SK-N-SH (cell line): ENCODE data around the gene ZC3H8. TPM values are rescaled to one million over a fixed set of nuclear protein-coding genes. Genes with fewer than 3 reads are reported as not detected.

ENCODE experiments used
- CTCF ChIA-PET: fragments of 300-600, 350-600 bp; formaldehyde crosslinking; extraction: SDS; loops from one replicate; lab custom pipeline; 2021; lab: Yijun Ruan, JAX
- POLR2A ChIA-PET: fragments of 350-600 bp; sonication (Branson Sonifier 250); formaldehyde crosslinking; extraction: SDS; loops from one replicate; lab custom pipeline; 2020; ENCODE audit warnings: antibody characterized with exemption, inconsistent platforms; lab: Yijun Ruan, JAX
- DNase-seq: peaks from one replicate; pipeline ENCODE4 v3.0.0; 2012
- H2AFZ ChIP-seq: fragments of 200-600 bp; sonication (generic); 2 replicates; pipeline ENCODE4 v1.8.1; 2016; ENCODE audit warnings: antibody characterized with exemption, mild to moderate bottlenecking, low read depth
- H3F3A ChIP-seq: fragments of 200-600 bp; sonication (generic); replicated peaks from 2 replicates; pipeline ENCODE3; 2016; ENCODE audit warnings: antibody characterized with exemption, mild to moderate bottlenecking; ENCODE audit not compliant: insufficient read depth
- H3K27ac ChIP-seq, 2 experiments: fragments of 200-500 bp in 1 of 2; fragments of 200-600 bp in 1 of 2; sonication (Bioruptor generic) in 1 of 2; sonication (generic), shearing (Covaris generic) in 1 of 2; 2 replicates each; pipeline versions ENCODE4 v1.5.1 to v1.6.1; 2014 to 2016; ENCODE audit warnings: low read depth in 2 of 2, inconsistent platforms in 1 of 2, low read length in 1 of 2, mild to moderate bottlenecking in 1 of 2, mixed read lengths in 1 of 2
- H3K27me3 ChIP-seq: fragments of 200-600 bp; sonication (generic), shearing (Covaris generic); 2 replicates; pipeline ENCODE4 v1.6.1; 2016; ENCODE audit warnings: mixed run types; ENCODE audit not compliant: insufficient read depth
- H3K36me3 ChIP-seq, 2 experiments: fragments of 200-500 bp in 1 of 2; fragments of 200-600 bp in 1 of 2; sonication (Bioruptor generic) in 1 of 2; sonication (generic) in 1 of 2; replicated peaks in 1 of 2; 2 replicates each; pipeline versions ENCODE3 to v1.5.1; 2014 to 2016; ENCODE audit warnings: low read length in 1 of 2, mild to moderate bottlenecking in 1 of 2; ENCODE audit not compliant: insufficient read depth in 2 of 2, control insufficient read depth in 1 of 2
- H3K4me1 ChIP-seq, 2 experiments: fragments of 200-500 bp in 1 of 2; fragments of 200-600 bp in 1 of 2; sonication (Bioruptor generic) in 1 of 2; sonication (generic), shearing (Covaris generic) in 1 of 2; 2 replicates each; pipeline versions ENCODE4 v1.5.1 to v1.6.1; 2014 to 2016; ENCODE audit warnings: low read depth in 1 of 2, low read length in 1 of 2, mixed run types in 1 of 2; ENCODE audit not compliant: insufficient read depth in 2 of 2, control insufficient read depth in 1 of 2
- H3K4me2 ChIP-seq: fragments of 200-600 bp; sonication (generic), shearing (Covaris generic); 2 replicates; pipeline ENCODE4 v1.6.1; 2017; ENCODE audit warnings: mixed run types
- H3K4me3 ChIP-seq, 2 experiments: fragments of 200-500 bp in 1 of 2; fragments of 200-600 bp in 1 of 2; sonication (Bioruptor generic) in 1 of 2; sonication (generic), shearing (Covaris generic) in 1 of 2; 2 replicates each; pipeline versions ENCODE4 v1.5.1 to v1.8.1; 2014 to 2016; ENCODE audit warnings: low read depth in 2 of 2, inconsistent platforms in 1 of 2, low read length in 1 of 2, mild to moderate bottlenecking in 1 of 2, mixed read lengths in 1 of 2, moderate library complexity in 1 of 2
- H3K79me2 ChIP-seq: fragments of 200-600 bp; sonication (generic); 2 replicates; pipeline ENCODE4 v1.8.1; 2017; ENCODE audit warnings: mild to moderate bottlenecking; ENCODE audit not compliant: insufficient read depth
- H3K9ac ChIP-seq: fragments of 200-600 bp; sonication (generic); 2 replicates; pipeline ENCODE4 v1.6.1; 2017; ENCODE audit warnings: mixed run types
- H3K9me2 ChIP-seq: fragments of 200-600 bp; sonication (generic); 2 replicates; pipeline ENCODE4 v1.6.1; 2017; ENCODE audit warnings: mixed run types
- H3K9me3 ChIP-seq: fragments of 200-600 bp; sonication (generic); 2 replicates; pipeline ENCODE4 v1.6.1; 2017; ENCODE audit warnings: mixed run types, mild to moderate bottlenecking, moderate library complexity
- H4K20me1 ChIP-seq: fragments of 200-600 bp; sonication (generic); 2 replicates; pipeline ENCODE4 v1.6.1; 2017; ENCODE audit warnings: mild to moderate bottlenecking, mixed run types; ENCODE audit not compliant: insufficient read depth
- CTCF ChIP-seq: fragments of 200-600 bp; sonication (generic); IDR thresholded peaks from 2 replicates; pipeline ENCODE4 v1.6.1; 2017; ENCODE audit warnings: antibody characterized with exemption, mild to moderate bottlenecking, moderate library complexity
- EZH2phosphoT487 ChIP-seq: fragments of 200-600 bp; sonication (generic); IDR thresholded peaks from 2 replicates; pipeline ENCODE4 v1.6.1; 2017; ENCODE audit warnings: low read depth, mixed run types, mild to moderate bottlenecking, antibody characterized with exemption, moderate library complexity, borderline replicate concordance
- FOXJ3 ChIP-seq: sonication (generic); formaldehyde crosslinking; IDR thresholded peaks from 2 replicates; pipeline ENCODE4 v1.5.1; 2020; ENCODE audit warnings: mild to moderate bottlenecking, missing genetic modification reagents
- FOXM1 ChIP-seq: IDR thresholded peaks from 2 replicates; pipeline ENCODE4 v1.4.0; 2012; ENCODE audit warnings: low read depth, mild to moderate bottlenecking
- JUND ChIP-seq: IDR thresholded peaks from 2 replicates; pipeline ENCODE4 v1.4.0; 2012
- MAX ChIP-seq: IDR thresholded peaks from 2 replicates; pipeline ENCODE4 v1.4.0; 2012; ENCODE audit warnings: low read depth
- MXI1 ChIP-seq: IDR thresholded peaks from 2 replicates; pipeline ENCODE4 v1.6.1; 2012; ENCODE audit warnings: mild to moderate bottlenecking, low read depth, low read length, improper control_type of control experiment
- RAD21 ChIP-seq: IDR thresholded peaks from 2 replicates; pipeline ENCODE4 v1.6.1; 2012; ENCODE audit warnings: mild to moderate bottlenecking, low read length
- RFX5 ChIP-seq: IDR thresholded peaks from 2 replicates; pipeline ENCODE4 v1.6.1; 2012; ENCODE audit warnings: mild to moderate bottlenecking, improper control_type of control experiment, low read length
- RXRA ChIP-seq: IDR thresholded peaks from 2 replicates; pipeline ENCODE4 v1.4.0; 2012; ENCODE audit warnings: low read depth, mild to moderate bottlenecking, borderline replicate concordance
- SIN3A ChIP-seq: IDR thresholded peaks from 2 replicates; pipeline ENCODE4 v1.6.1; 2012; ENCODE audit warnings: low read depth, mild to moderate bottlenecking, low read length, moderate library complexity, borderline replicate concordance
- TAF1 ChIP-seq: IDR thresholded peaks from 2 replicates; pipeline ENCODE4 v1.6.1; 2012; ENCODE audit warnings: low read depth, mild to moderate bottlenecking, low read length, moderate library complexity, borderline replicate concordance
- USF1 ChIP-seq: IDR thresholded peaks from 2 replicates; pipeline ENCODE4 v1.4.0; 2012; ENCODE audit warnings: low read depth, borderline replicate concordance
- USF2 ChIP-seq: fragments of 150-350 bp; IDR thresholded peaks from 2 replicates; pipeline ENCODE4 v1.6.1; 2017; ENCODE audit warnings: antibody characterized with exemption, low read length, low read depth, borderline replicate concordance
- ZBTB33 ChIP-seq: IDR thresholded peaks from 2 replicates; pipeline ENCODE4 v1.4.0; 2012; ENCODE audit warnings: low read depth, borderline replicate concordance
- WGBS: methylation state at CpG from one replicate; pipeline ENCODE4 v1.1.6; 2017; ENCODE audit warnings: low lambda C conversion rate; 5-methylcytosine and 5-hydroxymethylcytosine counted together
- polyA plus RNA-seq, 3 experiments: library from polyadenylated mRNA; depleted of rRNA; stranded (reverse); fragments of >200 nt; gene quantifications; 2 replicates each; pipeline ENCODE4 v1.2.3, GENCODE V29; 2012

Gene ZC3H8
- polyA plus RNA-seq, 1 of the 3 experiments (the other 2 are of a cell fraction), result 3.3 TPM

- Histone ChIP-seq H3K27me3 (no peaks in the 10 kb centered on the region), H3K4me1 (peaks cover 9 to 10% of the 10 kb centered on the region in 2 experiments; a peak in 3 of 4 replicates), H3F3A (peaks cover 4% of the 10 kb centered on the region), H3K4me3 (no peak overlapping the region)
- WGBS, result 82% methylated on average over 2 of the region's 2 CpGs
- POLR2A ChIA-PET, result no interaction called here
- TF ChIP-seq RAD21, result no peak
- no peak for TF ChIP-seq RXRA
- TF ChIP-seq SIN3A, result no peak
- no peak for TF ChIP-seq FOXM1
- TF ChIP-seq, all 33 proteins: peak for 0
- Histone ChIP-seq H4K20me1 (no peaks in the 10 kb centered on the region), H3K79me2 (peaks cover 18% of the 10 kb centered on the region; the same call in 1 of the 2 replicates), H2AFZ (peak overlapping the region; percentile 31; the same call in 1 of the 2 replicates), H3K9me3 (no peaks in the 10 kb centered on the region), H3K9ac (no peak overlapping the region), H3K36me3 (no peaks in the 10 kb centered on the region), H3K27ac (no peak overlapping the region), H3K4me2 (no peak overlapping the region), H3K9me2 (no peaks in the 10 kb centered on the region)
- CTCF ChIA-PET, result interaction anchor here (1.0 to 1.5 kb wide), 3 partner anchors 10 to 369 kb away, joined by 3 read pairs; no protein-coding TSS in a partner anchor
- no peak for DNase-seq
These were observed 1.8 kb upstream of the ZC3H8 start for GRCh38 chr2:112256654-112257053.

- H3K27me3 ChIP-seq, result no peaks in the 10 kb centered on the region
- no peaks in the 10 kb centered on the region for H4K20me1 ChIP-seq
- no peaks in the 10 kb centered on the region for H3K9me2 ChIP-seq
- H3K9me3 ChIP-seq, result no peaks in the 10 kb centered on the region
- no peaks in the 10 kb centered on the region for H3K36me3 ChIP-seq
- H3K9ac ChIP-seq, result no peak overlapping the region
- peak overlapping the region; percentile 100 for H2AFZ ChIP-seq
- POLR2A ChIA-PET, result interaction anchor here (1.2 kb wide), 1 partner anchor 328 kb away, joined by 5 read pairs; no protein-coding TSS in a partner anchor
- H3F3A ChIP-seq, result peaks cover 4% of the 10 kb centered on the region
- WGBS, result 85% methylated on average over 2 of the region's 2 CpGs
- peaks cover 21% of the 10 kb centered on the region; the same call in 1 of the 2 replicates for H3K79me2 ChIP-seq
- no peak overlapping the region for H3K27ac ChIP-seq
- no peak for DNase-seq
- CTCF ChIA-PET, result interaction anchor here (1.0 to 2.0 kb wide), 4 partner anchors 9 to 369 kb away, joined by 3 to 5 read pairs (median 3); no protein-coding TSS in a partner anchor
- peaks cover 9 to 10% of the 10 kb centered on the region in 2 experiments; a peak in 3 of 4 replicates for H3K4me1 ChIP-seq
- H3K4me3 ChIP-seq, result no peak overlapping the region
- H3K4me2 ChIP-seq, result no peak overlapping the region
- TF ChIP-seq USF1 (no peak), USF2 (no peak), RFX5 (no peak), CTCF (no peak), JUND (no peak), MXI1 (no peak), TAF1 (no peak), MAX (no peak), EZH2phosphoT487 (no peak), RXRA (no peak), RAD21 (no peak), ZBTB33 (no peak), FOXJ3 (no peak), FOXM1 (no peak)
These were observed 1.0 kb upstream of the ZC3H8 start for GRCh38 chr2:112255875-112256274.
